IPS-NIHi7 (cell line): ENCODE data around the gene DIPK1A.

Experiments used
- DNase-seq: peaks from one replicate; pipeline ENCODE4 v3.0.0; 2012; ENCODE audit warnings: mixed read lengths; ENCODE audit errors: extremely low spot score

DIPK1A gene

GRCh38 chr1:92842082-92843045 is 118.9 kb downstream of the DIPK1A start:
- no peak for DNase-seq

DNA sequence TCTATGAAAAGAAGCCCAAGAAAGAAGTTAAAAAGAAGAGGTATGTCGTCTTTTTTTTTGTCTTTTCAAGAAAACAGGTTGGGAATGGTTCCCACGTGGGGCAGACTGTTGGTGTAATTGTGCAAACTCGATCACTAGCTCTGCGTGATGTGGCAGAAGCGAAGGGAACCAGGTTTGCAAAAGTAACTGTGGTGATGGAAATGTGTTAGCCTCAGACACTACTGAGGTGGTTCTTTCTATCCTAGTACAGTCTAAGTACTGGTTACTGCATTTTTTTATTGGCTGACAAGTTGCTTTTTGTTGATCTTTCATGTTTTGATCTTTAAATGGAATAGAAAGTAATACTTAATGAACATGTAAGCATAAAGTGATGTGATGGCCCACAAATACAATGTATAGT is 120.7 kb downstream of the DIPK1A start:
- DNase-seq: no peak

GRCh38 chr1:92839442-92839841 is 121.8 kb downstream of the DIPK1A start:
- no peak for DNase-seq

- no peak for DNase-seq
Observed at GRCh38 chr1:92838519-92838918, 122.7 kb downstream of the DIPK1A start.

GRCh38 chr1:92837062-92837461 is 124.2 kb downstream of the DIPK1A start:
- no peak for DNase-seq

- no peak for DNase-seq
Observed at GRCh38 chr1:92834617-92835016, 126.6 kb downstream of the DIPK1A start.

DNA sequence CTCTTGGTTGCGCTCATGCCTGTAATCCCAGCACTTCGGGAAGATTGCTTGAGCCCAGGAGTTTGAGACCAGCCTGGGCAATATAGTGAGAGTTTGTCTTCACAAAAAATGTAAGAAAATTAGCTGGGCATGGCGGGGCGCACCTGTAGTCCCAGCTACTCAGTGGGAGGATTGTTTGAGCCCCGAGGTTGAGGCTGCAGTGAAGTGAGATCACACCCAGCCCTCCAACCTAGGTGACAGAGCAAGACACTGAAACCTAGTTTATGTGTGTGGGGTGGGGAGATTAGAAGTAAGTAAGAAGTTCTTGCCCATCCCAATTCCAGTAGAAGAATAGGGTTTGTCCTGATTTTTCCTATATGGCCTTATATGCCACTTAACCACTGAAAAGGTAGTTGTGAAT is 127.4 kb downstream of the DIPK1A start:
- DNase-seq: no peak

DNA sequence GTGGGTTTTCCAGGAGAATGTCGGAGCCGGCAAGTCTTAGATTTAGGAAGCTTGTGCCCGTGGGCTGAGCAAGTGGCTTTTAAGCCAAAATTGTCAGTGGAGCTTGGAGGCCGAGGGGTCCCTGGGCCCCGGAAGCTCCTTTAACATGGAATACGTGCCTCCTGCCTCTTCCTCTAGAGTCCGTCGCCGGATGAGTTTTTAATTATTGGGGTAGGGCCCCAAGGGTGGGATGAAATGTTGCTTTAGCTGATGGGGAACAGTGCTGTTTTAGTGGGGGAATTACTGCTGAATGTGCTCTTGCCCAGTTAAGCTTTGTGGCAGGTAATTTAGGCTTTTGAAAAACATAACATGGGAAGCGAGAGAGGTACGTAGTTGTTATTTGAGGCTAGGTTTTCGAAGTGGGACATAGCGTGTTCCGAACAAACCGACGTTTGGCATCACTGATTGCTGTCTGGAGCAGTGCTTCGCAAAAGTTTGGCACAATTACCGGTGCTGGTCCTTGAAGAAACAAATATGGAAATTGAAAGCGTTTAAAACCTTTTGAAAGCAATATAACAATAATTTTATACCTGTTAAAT is 128.6 kb downstream of the DIPK1A start:
- no peak for DNase-seq

DNA sequence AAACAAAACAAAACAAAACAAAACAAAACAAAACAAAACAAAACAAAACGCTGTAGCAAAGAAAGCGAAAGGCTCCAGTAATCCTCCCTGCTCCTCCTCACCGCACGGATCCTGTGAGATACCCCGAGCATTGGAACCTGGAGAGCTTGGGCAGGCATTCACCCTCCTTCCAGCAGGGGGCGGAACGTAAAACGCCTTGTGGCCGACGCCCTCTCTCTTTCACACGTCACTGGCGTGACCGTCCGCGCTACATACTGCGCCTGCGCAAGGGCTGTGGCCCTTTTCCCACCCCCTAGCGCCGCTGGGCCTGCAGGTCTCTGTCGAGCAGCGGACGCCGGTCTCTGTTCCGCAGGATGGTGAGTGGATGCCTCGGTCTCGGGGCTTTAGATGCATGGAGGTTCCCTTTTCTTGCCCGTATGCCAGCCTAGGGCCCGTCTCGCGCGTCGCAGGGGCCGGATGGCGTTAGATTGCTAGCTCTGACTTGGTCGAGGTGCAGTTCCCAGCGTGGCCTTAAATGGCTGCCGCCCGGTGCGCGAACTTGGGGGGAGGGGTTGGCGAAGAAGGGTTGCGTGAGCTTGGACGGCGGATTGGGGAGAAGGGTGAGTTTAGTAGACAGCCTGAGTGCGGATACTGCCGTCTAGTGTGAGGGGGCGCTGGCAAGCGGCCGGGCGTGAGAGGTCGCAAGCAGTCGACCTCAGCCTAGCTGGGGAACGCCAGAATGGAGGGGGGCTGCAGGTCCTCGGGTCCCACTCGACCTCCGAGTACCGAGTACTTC is 129.3 kb downstream of the DIPK1A start, which contains the start of gene RPL5:
RPL5 (plus strand) TSS at position 279 of the 775 bp plus-strand sequence; CDS start at position 354, 75 bp downstream.
- peak; percentile 98 for DNase-seq

DNA sequence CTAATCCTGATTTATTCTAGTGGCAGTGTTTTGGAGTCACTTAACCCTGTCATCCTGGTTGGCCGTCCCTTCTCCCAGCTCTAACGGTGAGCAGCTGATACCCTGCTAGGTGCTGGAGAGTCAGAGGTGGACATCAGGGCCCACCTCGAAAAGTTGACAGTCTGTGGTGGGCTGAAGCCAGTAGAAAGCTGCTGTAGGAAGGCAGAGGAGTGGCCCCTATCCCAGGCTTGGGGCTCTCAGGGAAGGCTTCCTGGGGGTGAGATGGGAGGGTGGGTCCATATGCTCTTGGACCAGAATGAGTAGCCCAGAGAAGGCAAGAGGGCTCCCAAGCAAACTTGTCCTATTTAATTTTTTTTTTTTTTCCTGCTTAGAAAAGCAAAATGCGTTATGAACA is 129.9 kb downstream of the DIPK1A start:
- peak; percentile 26 for DNase-seq

- DNase-seq: no peak
Observed at GRCh38 chr1:92826792-92827191, 134.5 kb downstream of the DIPK1A start.

GRCh38 chr1:92822879-92823278 is 138.4 kb downstream of the DIPK1A start:
- DNase-seq: no peak

GRCh38 chr1:92820551-92820950 is 140.7 kb downstream of the DIPK1A start:
- no peak for DNase-seq

DNA sequence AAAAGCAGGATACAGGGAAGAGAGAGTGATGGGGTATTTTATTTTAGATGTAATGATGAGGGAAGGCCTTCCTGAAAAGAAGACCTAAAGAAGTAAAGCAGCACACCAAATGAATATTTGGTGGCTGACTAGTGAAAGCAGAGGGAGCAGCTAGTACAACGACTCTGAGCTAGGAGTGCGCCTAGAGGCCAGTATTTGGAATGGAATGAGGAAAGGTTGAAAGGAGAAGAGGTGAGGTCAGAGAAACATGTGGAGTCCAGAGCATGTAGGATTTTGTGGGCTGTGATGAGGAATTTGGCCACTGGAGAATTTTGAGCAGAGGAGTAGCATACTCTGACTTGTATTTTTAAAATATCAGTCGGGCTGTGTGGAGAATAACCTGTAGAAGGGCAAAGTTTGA is 141.2 kb downstream of the DIPK1A start:
- no peak for DNase-seq

- peak; percentile 48 for DNase-seq
Observed at GRCh38 chr1:92817986-92818764, 143.1 kb downstream of the DIPK1A start.

DNA sequence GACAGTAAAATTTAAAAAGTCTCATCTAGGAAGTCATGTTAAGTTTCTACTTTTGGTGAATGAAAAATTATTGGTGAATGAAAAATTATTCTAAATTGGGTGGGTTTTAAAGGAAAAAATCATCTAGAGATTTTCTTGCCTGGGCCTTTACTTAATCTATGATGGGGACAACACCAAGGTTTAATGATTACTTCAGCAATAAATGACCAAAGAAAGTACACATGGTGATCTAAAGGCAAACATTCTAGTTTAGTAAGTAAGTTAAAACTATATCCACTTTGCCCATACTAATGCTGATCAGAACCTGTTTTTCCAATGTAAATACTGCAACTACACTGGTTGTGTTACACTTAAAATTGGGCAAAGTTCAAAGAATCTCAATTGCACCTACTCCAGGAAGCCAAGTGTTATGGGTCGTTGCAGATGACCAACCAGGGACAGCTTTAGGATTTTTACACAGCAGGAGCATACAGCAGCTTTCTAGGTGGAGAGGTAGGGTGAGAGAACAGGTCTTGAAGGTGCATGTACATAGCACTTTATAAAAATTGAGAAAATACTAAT is 144.0 kb downstream of the DIPK1A start:
- DNase-seq: no peak

DNA sequence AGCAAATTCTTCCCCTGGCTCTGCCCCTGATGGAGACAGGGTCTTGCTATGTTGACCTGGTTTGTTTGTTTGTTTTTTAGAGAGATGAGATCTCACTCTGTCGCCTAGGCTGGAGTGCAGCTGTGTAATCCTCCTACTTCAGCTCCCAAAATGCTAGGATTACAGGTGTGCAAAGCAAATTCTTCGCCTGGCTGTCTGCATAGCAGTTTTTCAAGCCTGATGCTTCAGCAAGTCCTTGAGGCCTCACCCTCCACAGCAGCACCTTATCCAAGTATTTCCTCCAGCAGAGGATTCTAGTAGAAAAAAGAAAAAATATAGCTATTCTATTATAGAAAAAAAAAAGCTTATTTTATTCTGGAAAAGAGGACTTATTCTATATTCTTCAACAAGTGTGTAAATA is 144.5 kb downstream of the DIPK1A start:
- no peak for DNase-seq

DNA sequence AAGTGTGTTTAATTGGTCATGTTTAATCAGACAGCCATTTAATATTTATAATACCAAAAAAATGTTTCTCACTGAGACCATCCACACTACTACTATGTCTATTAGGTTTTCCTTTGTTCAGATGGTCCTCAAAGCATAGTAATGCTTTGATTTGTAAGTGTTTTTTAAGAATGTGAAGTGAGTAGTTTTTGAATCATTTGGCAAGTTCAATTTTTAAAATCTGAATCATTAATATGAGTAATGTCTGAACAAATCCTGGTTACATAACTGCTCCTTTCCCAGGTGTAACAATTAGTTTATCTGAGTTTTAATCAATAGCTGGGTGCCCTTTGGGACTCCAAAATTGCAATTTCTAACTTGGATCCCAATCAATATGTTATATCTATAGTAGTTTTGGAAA is 152.9 kb downstream of the DIPK1A start:
- DNase-seq: no peak

GRCh38 chr1:92805216-92805615 is 156.0 kb downstream of the DIPK1A start:
- DNase-seq: no peak

DNA sequence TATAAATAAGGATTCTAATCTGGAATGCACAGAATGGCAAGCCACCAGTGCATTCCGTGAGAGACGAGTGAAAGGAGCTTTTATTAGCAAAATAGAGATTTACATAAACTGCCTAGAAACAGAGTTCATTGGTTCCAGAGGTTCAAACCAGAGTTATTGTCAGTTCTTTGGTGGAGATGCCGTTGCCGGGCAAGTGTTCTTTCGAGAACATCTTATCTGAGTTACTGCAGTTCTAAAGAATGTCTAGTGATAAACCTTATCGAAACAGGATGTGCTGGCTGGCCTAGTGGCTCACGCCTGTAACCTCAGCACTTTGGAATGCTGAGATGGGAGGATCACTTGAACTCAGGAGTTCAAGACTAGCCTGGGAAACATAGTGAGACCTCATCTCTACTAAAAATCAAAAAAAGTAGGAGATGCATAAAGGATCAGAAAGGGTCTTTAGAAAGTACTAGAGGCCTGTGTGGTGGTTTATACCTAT is 156.5 kb downstream of the DIPK1A start:
- DNase-seq: peak; percentile 52
